Activated CD8-positive, alpha-beta memory T cell treated with anti-CD3 and anti-CD28 coated beads for 36 hours (primary cell): ENCODE results near the gene ADD1. TPM values are rescaled to one million over a fixed set of nuclear protein-coding genes. Genes with fewer than 3 reads are reported as not detected.

Experiments used
- CTCF ChIA-PET: fragments of 350-600 bp; sonication (Branson Sonifier 250); formaldehyde crosslinking; loops from one replicate; lab custom pipeline; 2021; ENCODE audit warnings: antibody characterized with exemption; lab: Charles Lee
- POLR2A ChIA-PET: fragments of 350-600 bp; sonication (Branson Sonifier 250); formaldehyde crosslinking; loops from one replicate; lab custom pipeline; 2021; ENCODE audit warnings: antibody characterized with exemption; lab: Charles Lee
- total RNA-seq, 2 experiments: library from RNA; stranded (reverse); gene quantifications; one replicate each; pipeline ENCODE4 v1.2.3, GENCODE V29; 2021

Gene ADD1
- total RNA-seq, 2 experiments from 2014 or later = 151 to 154 TPM

DNA sequence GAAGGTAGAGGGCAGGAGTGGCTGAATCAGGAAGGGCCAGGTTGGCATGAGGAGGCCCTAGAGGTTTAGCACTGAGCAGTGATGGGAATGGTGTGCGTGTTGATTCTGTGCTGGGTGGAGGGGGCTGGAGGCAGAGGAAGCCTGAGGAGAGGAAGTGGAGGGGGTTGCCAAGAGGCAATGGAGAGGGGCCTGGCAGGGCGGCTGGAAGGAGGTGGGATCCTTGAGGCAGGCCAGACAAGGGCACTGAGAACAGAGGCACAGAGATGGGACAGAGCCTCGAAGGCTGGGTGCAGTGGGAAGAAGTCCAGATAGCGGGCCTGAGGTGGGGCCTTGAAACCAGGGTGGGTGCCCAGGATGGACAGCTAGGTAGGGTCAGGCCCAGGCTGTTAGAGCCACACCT, 26.5 kb upstream of the ADD1 start:
- POLR2A ChIA-PET = interaction anchor here (0.9 kb wide), 1 partner anchor 18 kb away, joined by 3 read pairs; no protein-coding TSS in a partner anchor

DNA sequence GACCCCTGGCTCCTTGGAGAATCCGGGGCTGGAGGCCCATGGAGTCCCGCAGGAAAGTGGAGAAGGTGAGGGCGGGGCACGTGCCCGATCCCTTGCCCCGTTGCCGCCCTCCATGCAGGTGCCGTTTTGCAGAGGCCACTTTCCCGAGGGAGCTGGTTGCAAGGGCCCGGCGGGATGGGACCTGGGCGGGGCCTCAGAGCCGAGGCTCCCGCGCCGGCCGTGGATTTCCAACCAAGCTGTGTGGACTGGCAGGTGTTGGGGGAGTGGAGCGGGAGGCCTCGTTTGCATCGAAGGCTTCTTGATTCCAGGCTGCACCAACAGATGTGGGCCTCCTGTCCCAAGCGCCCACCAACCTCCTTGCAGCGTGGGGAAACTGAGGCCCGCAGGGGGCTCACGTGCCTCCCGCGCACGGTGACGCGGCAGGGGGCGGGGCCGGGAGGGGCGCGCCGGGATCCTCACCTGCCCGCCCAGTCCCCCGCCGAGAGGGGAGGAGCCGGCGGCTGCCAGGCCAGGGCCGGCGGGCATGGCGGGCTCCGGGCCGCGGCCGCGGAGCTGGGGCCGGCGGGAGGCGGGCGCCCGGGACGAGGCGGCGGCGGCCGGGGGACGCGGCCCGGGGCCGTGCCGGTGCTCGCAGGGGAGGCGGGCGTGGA, 25.8 kb upstream of the ADD1 start:
- ChIA-PET CTCF (interaction anchor here (1.2 to 2.7 kb wide), 4 partner anchors 12 to 54 kb away, joined by 3 to 8 read pairs (median 4); no protein-coding TSS in a partner anchor), POLR2A (interaction anchor here (0.9 to 1.2 kb wide), 3 partner anchors 19 to 62 kb away, joined by 3 to 6 read pairs (median 5); partner anchors contain the start of gene TNIP2)

More for the DNA sequence above, 26.5 kb upstream of the ADD1 start:
- CTCF ChIA-PET = interaction anchor here (1.2 to 2.7 kb wide), 2 partner anchors 30 to 53 kb away, joined by 3 to 8 read pairs; no protein-coding TSS in a partner anchor

DNA sequence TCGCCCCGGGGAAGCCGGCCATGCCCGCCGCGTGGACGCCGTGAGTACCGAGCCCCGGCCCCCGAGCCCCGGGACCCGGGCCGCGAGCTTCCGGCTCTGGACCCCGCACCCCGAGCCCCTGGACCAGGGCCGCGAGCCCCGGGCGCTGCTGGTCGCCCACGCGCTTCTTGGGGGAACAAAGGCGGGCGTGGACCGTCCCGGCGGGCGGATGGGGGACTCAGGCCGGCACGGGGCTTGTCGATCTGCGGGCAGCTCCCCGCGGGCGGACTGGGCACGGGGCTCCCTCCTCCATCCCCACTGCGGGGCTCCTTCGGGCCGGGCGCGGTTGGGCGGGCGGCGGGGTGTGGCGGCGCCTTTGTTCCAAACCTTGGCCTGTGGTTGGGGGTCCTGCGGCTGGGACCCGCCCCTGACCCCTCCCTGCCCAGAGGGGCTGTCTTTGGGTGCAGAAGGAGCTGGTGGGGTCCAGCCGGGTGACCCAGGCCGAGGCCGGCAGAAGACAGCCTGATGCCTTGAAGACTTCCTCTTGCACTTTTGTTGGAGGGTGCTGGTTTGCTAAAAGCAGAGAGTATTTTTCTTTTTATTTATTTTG, 25.2 kb upstream of the ADD1 start:
- ChIA-PET POLR2A (interaction anchor here (0.9 to 1.2 kb wide), 3 partner anchors 19 to 63 kb away, joined by 3 to 6 read pairs (median 5); partner anchors contain the start of gene TNIP2), CTCF (interaction anchor here (0.7 to 2.7 kb wide), 5 partner anchors 12 to 55 kb away, joined by 3 to 8 read pairs (median 3); no protein-coding TSS in a partner anchor)

DNA sequence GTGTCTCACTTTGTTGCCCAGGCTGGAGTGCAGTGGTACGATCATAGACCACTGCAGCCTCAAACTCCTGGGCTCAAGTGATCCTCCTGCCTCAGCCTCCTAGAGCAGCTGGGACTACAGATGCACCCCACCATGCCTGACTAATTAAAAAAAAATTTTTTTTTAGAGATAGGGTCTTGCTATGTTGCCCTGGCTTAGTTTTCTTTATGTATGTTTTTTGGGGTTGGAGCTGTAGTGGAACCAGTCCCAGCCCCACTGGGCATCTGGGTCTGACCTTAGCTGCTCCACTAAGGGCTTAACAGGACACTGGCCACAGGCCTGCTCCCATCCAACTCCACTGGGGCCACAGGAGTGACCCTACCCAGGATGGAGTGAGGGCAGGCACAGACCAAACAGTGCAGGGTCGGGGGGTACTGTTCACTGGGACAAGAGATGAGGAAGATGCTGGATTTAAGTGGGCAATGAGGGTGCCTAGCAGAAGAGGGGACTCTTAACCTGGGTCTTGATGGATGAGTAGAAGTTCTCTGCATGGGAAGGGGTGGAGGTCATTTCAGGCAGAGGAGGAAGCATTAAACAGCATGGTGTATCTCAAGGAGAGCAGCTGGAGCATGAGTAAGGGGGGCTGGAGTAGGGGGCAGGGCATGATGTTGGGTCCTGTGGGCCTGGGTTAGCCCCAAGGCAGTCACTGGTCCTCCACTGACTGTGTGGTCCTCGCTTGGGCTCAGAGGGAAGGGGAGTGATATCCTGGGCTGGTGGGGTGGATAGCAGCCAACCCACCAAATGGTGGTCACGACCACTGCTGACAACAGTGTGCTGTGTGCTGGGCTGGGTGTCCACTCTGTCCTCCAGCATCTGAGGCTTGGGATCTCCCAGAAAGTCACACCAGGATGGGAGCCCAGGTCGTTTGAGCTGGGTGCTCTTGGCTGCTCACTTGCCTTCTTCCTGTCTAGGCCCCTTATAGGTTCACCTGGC, 24.1 kb upstream of the ADD1 start:
- CTCF ChIA-PET = interaction anchor here (1.0 to 2.7 kb wide), 3 partner anchors 10 to 60 kb away, joined by 3 to 8 read pairs (median 4); no protein-coding TSS in a partner anchor
- POLR2A ChIA-PET = interaction anchor here (1.1 to 1.2 kb wide), 2 partner anchors 55 to 64 kb away, joined by 5 to 6 read pairs; partner anchors contain the start of gene TNIP2

DNA sequence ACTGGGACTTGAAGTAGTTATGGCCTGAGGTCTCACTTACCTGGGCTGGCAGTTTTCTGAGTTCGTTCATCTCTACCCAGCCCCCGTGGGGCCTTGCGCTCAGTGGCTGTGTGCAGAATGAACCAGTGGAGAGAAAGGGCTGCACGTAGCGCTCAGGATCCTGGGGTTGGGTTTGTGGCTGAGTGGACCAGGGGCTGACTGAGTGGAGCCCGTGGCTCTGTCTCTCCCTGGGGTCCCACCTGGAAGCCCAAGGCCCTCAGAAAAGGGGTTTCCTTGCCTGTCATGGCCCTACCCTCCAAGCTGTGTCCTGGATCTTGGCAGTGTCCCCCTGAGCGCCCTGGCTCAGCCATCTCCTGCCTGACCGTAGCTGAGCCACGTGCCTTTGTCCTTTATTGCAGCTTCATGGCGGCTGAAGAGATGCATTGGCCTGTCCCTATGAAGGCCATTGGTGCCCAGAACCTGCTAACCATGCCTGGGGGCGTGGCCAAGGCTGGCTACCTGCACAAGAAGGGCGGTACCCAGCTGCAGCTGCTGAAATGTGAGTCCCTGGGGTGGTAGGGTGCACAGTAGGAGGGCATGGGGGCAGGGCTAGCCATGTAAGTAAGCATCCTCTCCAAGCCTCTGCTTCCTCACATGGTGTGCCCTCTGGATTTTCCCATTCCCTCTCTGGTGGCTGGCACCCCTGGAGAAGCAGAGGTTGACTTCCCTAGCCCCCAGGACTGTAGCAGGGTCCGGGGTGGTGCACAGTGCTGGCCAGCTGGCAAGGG, 23.2 kb upstream of the ADD1 start:
- POLR2A ChIA-PET = no interaction called here
- CTCF ChIA-PET = interaction anchor here (1.0 to 2.7 kb wide), 2 partner anchors 57 to 60 kb away, joined by 3 to 8 read pairs; no protein-coding TSS in a partner anchor

DNA sequence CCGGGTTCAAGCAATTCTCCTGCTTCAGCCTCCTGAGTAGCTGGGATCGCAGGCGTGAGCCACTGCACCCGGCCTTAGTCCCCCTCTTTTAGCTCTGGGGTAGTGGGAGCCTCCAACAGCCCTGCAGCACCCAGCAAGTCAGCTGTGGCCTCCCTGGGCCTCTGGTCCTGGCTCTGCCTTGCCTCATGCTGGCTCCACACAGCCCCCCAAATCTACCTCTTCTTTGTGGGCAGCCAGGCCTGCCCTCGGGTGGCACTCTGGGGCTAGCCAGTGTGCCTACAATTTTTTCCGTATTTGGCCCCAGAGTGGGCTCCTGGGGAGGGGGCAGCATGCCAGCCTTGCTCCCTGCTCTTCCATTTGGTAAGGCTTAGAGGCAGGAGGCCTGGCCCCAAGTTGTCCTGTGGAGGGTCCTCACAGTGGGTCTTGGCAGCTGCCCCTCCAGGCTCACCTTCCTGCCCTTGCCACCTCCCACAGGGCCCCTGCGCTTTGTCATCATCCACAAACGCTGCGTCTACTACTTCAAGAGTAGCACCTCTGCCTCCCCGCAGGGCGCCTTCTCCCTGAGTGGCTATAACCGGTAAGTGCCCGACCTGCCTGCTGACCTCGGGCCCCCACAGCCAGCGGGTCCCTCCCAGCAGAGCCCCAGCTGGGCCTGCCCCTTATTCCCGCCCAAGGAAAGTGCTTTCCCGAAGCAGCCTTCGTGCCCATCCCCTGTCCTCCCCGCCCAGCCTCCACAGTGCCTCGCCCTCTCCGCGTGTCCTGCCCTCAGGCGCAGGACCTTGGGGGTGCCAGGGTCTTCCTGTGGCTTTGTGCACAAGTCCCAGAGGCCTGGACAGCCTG, 21.0 kb upstream of the ADD1 start:
- POLR2A ChIA-PET = no interaction called here
- CTCF ChIA-PET = interaction anchor here (1.1 kb wide), 1 partner anchor 25 kb away, joined by 3 read pairs; no protein-coding TSS in a partner anchor

DNA sequence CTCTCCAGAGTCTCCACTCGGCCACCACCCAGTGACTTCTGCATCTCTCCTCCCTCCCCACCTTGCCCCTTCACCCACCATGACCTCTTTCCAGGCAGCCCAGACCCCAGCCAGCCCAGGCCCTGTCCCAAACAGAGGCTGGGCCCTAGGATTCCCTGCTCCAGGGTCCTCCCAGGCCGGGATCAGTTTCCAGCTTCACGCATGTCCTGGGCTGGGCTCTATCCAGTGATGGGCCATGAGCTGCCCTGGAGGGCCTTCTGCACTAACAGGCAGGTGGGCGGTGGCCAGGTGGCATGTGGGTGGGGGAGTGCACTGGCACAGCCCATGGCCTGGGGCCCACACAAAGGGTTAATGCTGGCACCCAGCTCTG, 20.4 kb upstream of the ADD1 start:
- ChIA-PET CTCF (interaction anchor here (1.1 kb wide), 1 partner anchor 26 kb away, joined by 3 read pairs; no protein-coding TSS in a partner anchor), POLR2A (no interaction called here)

- POLR2A ChIA-PET = no interaction called here
- CTCF ChIA-PET = no interaction called here
Observed at GRCh38 chr4:2823671-2824328, 19.8 kb upstream of the ADD1 start.

DNA sequence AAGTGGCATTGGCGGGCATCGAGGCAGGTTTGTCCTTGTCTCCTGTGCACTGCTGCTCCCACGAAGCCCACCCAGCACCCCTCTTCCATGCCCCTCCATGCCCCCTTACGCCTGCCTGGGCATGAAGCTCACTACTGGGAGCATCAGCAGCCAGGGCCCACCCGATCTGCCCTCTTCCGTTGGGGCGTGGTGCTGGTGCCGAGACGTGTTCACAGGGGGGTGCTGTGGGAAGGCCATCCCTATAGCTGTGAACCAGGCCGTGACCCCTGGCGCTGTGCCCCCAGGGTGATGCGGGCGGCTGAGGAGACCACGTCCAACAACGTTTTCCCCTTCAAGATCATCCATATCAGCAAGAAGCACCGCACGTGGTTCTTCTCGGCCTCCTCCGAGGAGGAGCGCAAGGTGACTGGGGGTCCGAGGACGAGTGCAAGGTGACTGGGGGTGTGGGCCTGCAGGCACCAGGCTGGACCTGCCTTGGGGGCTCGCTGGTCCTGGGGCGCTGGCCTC, 19.3 kb upstream of the ADD1 start:
- POLR2A ChIA-PET = no interaction called here
- CTCF ChIA-PET = no interaction called here

- ChIA-PET CTCF (no interaction called here), POLR2A (no interaction called here)
Observed at GRCh38 chr4:2824836-2825381, 18.7 kb upstream of the ADD1 start.

DNA sequence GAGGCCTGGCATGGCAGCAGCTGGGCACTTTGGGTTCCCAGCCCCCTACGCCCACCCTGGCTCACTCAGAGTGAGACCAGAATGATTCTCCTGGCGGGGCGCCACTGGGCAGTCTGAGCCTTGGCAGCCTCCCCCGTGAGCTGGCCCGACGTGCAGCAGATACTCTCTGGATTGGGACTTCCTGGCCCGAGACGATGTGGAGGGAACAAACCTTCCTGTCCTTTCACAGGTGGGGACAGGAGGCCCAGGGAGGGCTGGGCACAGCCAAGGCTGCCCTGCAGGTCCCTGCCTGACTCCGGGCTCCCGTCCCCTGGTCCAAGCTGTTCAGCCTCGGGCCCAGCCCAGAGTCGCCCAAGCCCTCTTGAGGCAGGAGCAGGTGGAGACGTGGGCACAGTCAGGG, 17.9 kb upstream of the ADD1 start:
- CTCF ChIA-PET = no interaction called here
- POLR2A ChIA-PET = no interaction called here

DNA sequence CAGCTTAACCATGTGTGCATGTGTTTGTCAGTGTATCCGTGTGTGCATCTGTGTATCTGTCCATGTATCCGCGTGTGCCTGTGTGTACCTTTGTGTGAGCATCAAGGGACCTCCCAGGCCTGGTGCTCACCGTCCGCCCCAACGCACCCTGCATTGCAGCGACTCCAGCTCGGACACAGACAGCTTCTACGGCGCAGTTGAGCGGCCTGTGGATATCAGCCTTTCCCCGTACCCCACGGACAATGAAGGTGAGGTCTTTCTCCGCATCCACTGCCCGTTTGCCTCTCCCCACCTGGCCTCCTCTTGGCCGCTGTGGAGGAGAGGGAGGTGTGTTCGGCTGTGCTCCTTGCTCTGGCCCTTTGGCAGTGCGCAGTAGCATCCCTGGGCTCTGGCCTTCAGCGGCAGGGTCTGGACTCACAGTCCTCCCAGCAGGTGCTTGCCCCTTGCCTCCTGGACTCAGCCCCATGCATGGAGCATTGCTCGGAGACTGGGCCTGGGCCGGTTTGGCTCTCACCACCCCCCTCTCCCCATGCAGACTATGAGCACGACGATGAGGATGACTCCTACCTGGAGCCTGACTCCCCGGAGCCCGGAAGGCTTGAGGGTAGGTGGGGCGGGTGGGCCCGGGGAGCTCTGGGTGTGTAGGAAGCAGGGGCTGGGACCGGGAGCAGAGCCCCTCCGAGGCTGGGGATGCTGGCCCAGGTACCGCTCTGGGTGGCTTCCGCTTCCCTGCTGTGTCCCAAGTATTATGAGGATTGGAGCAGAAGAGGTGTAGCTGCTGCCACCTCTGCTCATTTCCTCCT, 16.4 kb upstream of the ADD1 start:
- ChIA-PET POLR2A (no interaction called here), CTCF (no interaction called here)

DNA sequence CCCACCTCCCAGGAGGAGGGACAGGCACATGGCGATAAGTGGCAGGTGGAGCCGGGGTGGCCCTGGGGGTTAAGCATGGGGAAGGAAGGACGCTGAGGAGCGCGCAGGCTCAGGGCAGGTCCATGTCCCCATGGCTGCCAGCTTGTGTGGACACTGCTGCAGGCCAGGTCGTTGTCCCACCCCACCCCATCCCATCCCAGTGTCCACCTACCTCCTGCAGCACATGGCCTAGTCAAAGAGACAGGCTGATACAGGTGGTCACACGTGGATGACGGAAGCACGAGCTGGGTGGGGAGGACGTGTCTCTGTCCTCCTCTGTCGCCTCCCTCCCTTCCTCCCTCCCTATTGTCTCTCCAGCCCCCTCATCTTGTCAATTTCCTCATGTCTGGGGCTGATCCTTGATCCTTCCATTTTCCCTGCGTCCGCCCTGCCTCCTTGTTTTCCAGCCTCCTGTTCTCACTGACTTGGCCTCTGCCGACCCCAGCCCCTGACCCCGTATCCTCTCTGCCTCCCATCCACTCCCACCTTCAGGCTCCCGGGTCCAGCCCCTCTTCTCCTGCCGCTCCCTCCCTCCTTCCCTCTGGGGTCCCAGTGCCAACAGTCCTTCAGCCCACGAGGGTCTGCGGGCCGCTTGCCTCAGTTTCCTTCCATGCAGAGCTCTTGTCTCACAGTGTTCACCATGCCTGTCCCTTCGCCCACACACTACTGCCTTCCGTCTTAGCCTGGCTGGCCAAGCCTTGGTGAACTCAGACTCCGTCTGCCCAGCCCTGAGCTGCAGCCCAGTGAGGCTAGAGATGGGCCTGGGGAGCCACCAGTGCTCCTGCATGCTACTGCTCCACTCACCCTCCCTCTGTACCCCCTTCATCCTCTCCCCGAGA, 15.5 kb upstream of the ADD1 start:
- ChIA-PET POLR2A (no interaction called here), CTCF (no interaction called here)

- POLR2A ChIA-PET = no interaction called here
- CTCF ChIA-PET = no interaction called here
Observed at GRCh38 chr4:2828758-2829181, 14.9 kb upstream of the ADD1 start.
